Liver (tissue), 3 donors: ENCODE measurements around the gene ACOXL.

Experiments used
- ATF3 ChIP-seq: IDR thresholded peaks from 2 replicates; pipeline ENCODE4 v1.6.1; 2016; ENCODE audit warnings: antibody characterized with exemption
- FOXA1 ChIP-seq: IDR thresholded peaks from 2 replicates; pipeline ENCODE4 v1.6.1; 2016; ENCODE audit warnings: antibody characterized with exemption
- FOXA2 ChIP-seq: IDR thresholded peaks from 2 replicates; pipeline ENCODE4 v1.6.1; 2016; ENCODE audit warnings: antibody characterized with exemption
- GABPA ChIP-seq, 2 donors: IDR thresholded peaks in 1 of 2; conservative IDR thresholded peaks in 1 of 2; 2 replicates each; pipeline ENCODE4 v1.6.1; 2016; ENCODE audit warnings: antibody characterized with exemption in 2 of 2, mild to moderate bottlenecking in 1 of 2, moderate library complexity in 1 of 2
- HNF4A ChIP-seq, 2 donors: conservative IDR thresholded peaks; 2 replicates each; pipeline ENCODE4 v1.6.1; 2016; ENCODE audit warnings: antibody characterized with exemption in 2 of 2, mild to moderate bottlenecking in 2 of 2
- JUND ChIP-seq, 2 donors: IDR thresholded peaks; 2 replicates each; pipeline ENCODE4 v1.6.1; 2016; ENCODE audit warnings: antibody characterized with exemption in 2 of 2
- REST ChIP-seq: IDR thresholded peaks from 2 replicates; pipeline ENCODE4 v1.6.1; 2016; ENCODE audit warnings: antibody characterized with exemption, mild to moderate bottlenecking
- RXRA ChIP-seq, 2 donors: IDR thresholded peaks; 2 replicates each; pipeline ENCODE4 v1.6.1; 2017 to 2018; ENCODE audit warnings: antibody characterized with exemption in 2 of 2, mild to moderate bottlenecking in 1 of 2
- SP1 ChIP-seq: IDR thresholded peaks from 2 replicates; pipeline ENCODE4 v1.6.1; 2018; ENCODE audit warnings: antibody characterized with exemption, mild to moderate bottlenecking
- TAF1 ChIP-seq: conservative IDR thresholded peaks from 2 replicates; pipeline ENCODE4 v1.6.1; 2016; ENCODE audit warnings: antibody characterized with exemption, mild to moderate bottlenecking
- YY1 ChIP-seq: IDR thresholded peaks from 2 replicates; pipeline ENCODE4 v1.6.1; 2016; ENCODE audit warnings: antibody characterized with exemption, mild to moderate bottlenecking
- TF ChIP-seq, protein P1 (sequence below): fragments of 150-350 bp; IDR thresholded peaks from 2 replicates; pipeline ENCODE4 v1.5.1; 2017; ENCODE audit warnings: improper control_type of control experiment, low read depth, low read length; ENCODE audit not compliant: missing input control
- TF ChIP-seq, protein P2 (sequence below): IDR thresholded peaks from 2 replicates; pipeline ENCODE4 v1.6.1; 2016; ENCODE audit warnings: antibody characterized with exemption
- TF ChIP-seq, protein P3 (sequence below): IDR thresholded peaks from 2 replicates; pipeline ENCODE4 v1.6.1; 2016; ENCODE audit warnings: antibody characterized with exemption
- donor health status: healthy.
- donor health status: healthy.

DNA sequence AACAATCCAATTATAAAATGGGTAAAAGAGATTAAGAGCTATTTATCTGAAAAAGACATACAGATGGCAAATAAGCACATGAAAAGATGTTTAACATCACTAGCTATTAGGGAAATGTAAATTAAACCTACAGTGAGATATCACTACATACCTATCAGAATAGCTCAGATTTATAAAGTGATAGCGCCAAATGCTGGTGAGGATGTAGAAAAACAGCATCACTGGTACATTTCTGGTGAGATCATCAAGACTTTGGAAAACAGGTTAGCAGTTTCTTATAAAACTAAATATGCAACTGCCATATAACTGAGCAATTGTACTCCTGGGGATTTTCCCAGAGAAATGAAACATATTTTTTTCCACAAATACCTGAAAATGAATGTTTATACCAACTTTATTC is 100.4 kb downstream of the ACOXL start:
- TF ChIP-seq, protein P1, sequence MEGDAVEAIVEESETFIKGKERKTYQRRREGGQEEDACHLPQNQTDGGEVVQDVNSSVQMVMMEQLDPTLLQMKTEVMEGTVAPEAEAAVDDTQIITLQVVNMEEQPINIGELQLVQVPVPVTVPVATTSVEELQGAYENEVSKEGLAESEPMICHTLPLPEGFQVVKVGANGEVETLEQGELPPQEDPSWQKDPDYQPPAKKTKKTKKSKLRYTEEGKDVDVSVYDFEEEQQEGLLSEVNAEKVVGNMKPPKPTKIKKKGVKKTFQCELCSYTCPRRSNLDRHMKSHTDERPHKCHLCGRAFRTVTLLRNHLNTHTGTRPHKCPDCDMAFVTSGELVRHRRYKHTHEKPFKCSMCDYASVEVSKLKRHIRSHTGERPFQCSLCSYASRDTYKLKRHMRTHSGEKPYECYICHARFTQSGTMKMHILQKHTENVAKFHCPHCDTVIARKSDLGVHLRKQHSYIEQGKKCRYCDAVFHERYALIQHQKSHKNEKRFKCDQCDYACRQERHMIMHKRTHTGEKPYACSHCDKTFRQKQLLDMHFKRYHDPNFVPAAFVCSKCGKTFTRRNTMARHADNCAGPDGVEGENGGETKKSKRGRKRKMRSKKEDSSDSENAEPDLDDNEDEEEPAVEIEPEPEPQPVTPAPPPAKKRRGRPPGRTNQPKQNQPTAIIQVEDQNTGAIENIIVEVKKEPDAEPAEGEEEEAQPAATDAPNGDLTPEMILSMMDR: no peak
- TF ChIP-seq, protein P2, sequence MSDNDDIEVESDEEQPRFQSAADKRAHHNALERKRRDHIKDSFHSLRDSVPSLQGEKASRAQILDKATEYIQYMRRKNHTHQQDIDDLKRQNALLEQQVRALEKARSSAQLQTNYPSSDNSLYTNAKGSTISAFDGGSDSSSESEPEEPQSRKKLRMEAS: no peak
- no peak for TF ChIP-seq SP1
- TF ChIP-seq ATF3: no peak
- TF ChIP-seq JUND (IDR thresholded peaks at IDR 0.05): no peak
- no peak for TF ChIP-seq TAF1
- TF ChIP-seq REST: no peak
- TF ChIP-seq GABPA (IDR thresholded peaks at IDR 0.05 in 1 of 2, conservative IDR thresholded peaks at IDR 0.05 in 1 of 2): no peak
- TF ChIP-seq FOXA2: no peak
- TF ChIP-seq HNF4A (conservative IDR thresholded peaks at IDR 0.05): no peak
- no peak for TF ChIP-seq RXRA (IDR thresholded peaks at IDR 0.05)
- no peak for TF ChIP-seq YY1
- TF ChIP-seq, protein P3, sequence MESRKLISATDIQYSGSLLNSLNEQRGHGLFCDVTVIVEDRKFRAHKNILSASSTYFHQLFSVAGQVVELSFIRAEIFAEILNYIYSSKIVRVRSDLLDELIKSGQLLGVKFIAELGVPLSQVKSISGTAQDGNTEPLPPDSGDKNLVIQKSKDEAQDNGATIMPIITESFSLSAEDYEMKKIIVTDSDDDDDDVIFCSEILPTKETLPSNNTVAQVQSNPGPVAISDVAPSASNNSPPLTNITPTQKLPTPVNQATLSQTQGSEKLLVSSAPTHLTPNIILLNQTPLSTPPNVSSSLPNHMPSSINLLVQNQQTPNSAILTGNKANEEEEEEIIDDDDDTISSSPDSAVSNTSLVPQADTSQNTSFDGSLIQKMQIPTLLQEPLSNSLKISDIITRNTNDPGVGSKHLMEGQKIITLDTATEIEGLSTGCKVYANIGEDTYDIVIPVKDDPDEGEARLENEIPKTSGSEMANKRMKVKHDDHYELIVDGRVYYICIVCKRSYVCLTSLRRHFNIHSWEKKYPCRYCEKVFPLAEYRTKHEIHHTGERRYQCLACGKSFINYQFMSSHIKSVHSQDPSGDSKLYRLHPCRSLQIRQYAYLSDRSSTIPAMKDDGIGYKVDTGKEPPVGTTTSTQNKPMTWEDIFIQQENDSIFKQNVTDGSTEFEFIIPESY: no peak
- TF ChIP-seq FOXA1: no peak
